Endothelial cell of umbilical vein (primary cell): ENCODE results near the gene CAMSAP3. TPM values are rescaled to one million over a fixed set of nuclear protein-coding genes. Genes with fewer than 3 reads are reported as not detected.

Source experiments
- BruUV-seq: library from RNA; stranded (reverse); fragments of 400-500 nt; replicated peaks from 2 replicates; lab custom pipeline; 2021; lab: Mats Ljungman, UMichigan
- CTCF ChIA-PET: fragments of 300-600, 350-600 bp; sonication (Branson Sonifier 250); formaldehyde crosslinking; loops from one replicate; lab custom pipeline; 2021; ENCODE audit warnings: antibody characterized with exemption, inconsistent platforms; lab: Charles Lee
- POLR2A ChIA-PET: fragments of 300-600, 350-600 bp; sonication (Branson Sonifier 250); formaldehyde crosslinking; loops from one replicate; lab custom pipeline; 2021; ENCODE audit warnings: antibody characterized with exemption, inconsistent platforms; lab: Charles Lee
- DNase-seq: peaks from one replicate; pipeline ENCODE4 v3.0.0-alpha.2; 2011; ENCODE audit warnings: low read depth, low spot score
- FAIRE-seq: peaks from 2 replicates; lab custom pipeline; 2011; peaks lifted over from hg19 to GRCh38; lab: Jason Lieb, UNC
- H2AFZ ChIP-seq: 2 replicates; pipeline ENCODE4 v1.6.0; 2012; ENCODE audit warnings: low read depth, low read length, control low read depth, inconsistent platforms
- H3K27ac ChIP-seq: 2 replicates; pipeline ENCODE4 v1.5.1; 2011; ENCODE audit warnings: low read depth, mild to moderate bottlenecking, control low read depth, low read length, moderate library complexity; ENCODE audit not compliant: insufficient read depth
- H3K27me3 ChIP-seq, 2 experiments: 2 replicates each; pipeline versions ENCODE4 v1.6.0 to v1.6.1; 2011; ENCODE audit warnings: low read length in 2 of 2, mixed read lengths in 1 of 2; ENCODE audit not compliant: control insufficient read depth in 2 of 2, insufficient read depth in 2 of 2
- H3K36me3 ChIP-seq, 2 experiments: 2 replicates in 1 of 2; 3 replicates in 1 of 2; pipeline ENCODE4 v1.5.1; 2011; ENCODE audit warnings: low read length in 2 of 2, mild to moderate bottlenecking in 1 of 2, moderate library complexity in 1 of 2; ENCODE audit not compliant: control insufficient read depth in 2 of 2, insufficient read depth in 2 of 2; ENCODE audit errors: extremely low read depth in 1 of 2
- H3K4me1 ChIP-seq: 3 replicates; pipeline ENCODE4 v1.5.1; 2011; ENCODE audit warnings: mild to moderate bottlenecking, low read length; ENCODE audit not compliant: control insufficient read depth, insufficient read depth; ENCODE audit errors: extremely low read depth
- H3K4me2 ChIP-seq: 2 replicates; pipeline ENCODE4 v1.6.1; 2011; ENCODE audit warnings: low read length, control low read depth, mixed read lengths; ENCODE audit not compliant: insufficient read depth
- H3K4me3 ChIP-seq, 3 experiments: fragments of 200-600 bp in 1 of 3; sonication (generic), shearing (Covaris generic) in 1 of 3; replicated peaks in 1 of 3; 2 replicates each; pipeline ENCODE4 v1.5.1; 2011 to 2016; ENCODE audit warnings: control low read depth in 3 of 3, low read length in 3 of 3, mild to moderate bottlenecking in 2 of 3, inconsistent platforms in 1 of 3, low read depth in 1 of 3, moderate library complexity in 1 of 3; ENCODE audit not compliant: insufficient read depth in 1 of 3
- H3K79me2 ChIP-seq: 2 replicates; pipeline ENCODE4 v1.6.0; 2012; ENCODE audit warnings: low read length, inconsistent platforms; ENCODE audit not compliant: control insufficient read depth, insufficient read depth
- H3K9ac ChIP-seq: replicated peaks from 2 replicates; pipeline ENCODE3; 2011; ENCODE audit warnings: low read length, control low read depth; ENCODE audit not compliant: insufficient read depth; ENCODE audit errors: extremely low read depth
- H3K9me1 ChIP-seq: replicated peaks from 3 replicates; pipeline ENCODE4 v1.6.0; 2011; ENCODE audit warnings: mild to moderate bottlenecking, low read length; ENCODE audit not compliant: control insufficient read depth, insufficient read depth; ENCODE audit errors: extremely low read depth
- H3K9me3 ChIP-seq: replicated peaks from 2 replicates; pipeline ENCODE4 v1.5.1; 2012; ENCODE audit warnings: low read length, inconsistent platforms; ENCODE audit not compliant: control insufficient read depth, insufficient read depth
- H4K20me1 ChIP-seq: replicated peaks from 2 replicates; pipeline ENCODE3; 2011; ENCODE audit warnings: mild to moderate bottlenecking, low read length; ENCODE audit not compliant: control insufficient read depth, insufficient read depth; ENCODE audit errors: extremely low read depth
- EZH2 ChIP-seq: IDR thresholded peaks from 2 replicates; pipeline ENCODE4 v1.6.1; 2012; ENCODE audit warnings: borderline replicate concordance, low read depth, mild to moderate bottlenecking, moderate library complexity, low read length, inconsistent platforms; ENCODE audit not compliant: severe bottlenecking
- FOS ChIP-seq: IDR thresholded peaks from 2 replicates; pipeline ENCODE4 v1.6.1; 2011; ENCODE audit warnings: mild to moderate bottlenecking, low read length, moderate library complexity, borderline replicate concordance; ENCODE audit not compliant: insufficient read depth
- GATA2 ChIP-seq: IDR thresholded peaks from 2 replicates; pipeline ENCODE4 v1.7.0; 2011; ENCODE audit warnings: low read depth, mild to moderate bottlenecking, moderate library complexity, mixed read lengths, low read length; ENCODE audit not compliant: insufficient read length, insufficient read depth
- JUN ChIP-seq: IDR thresholded peaks from 2 replicates; pipeline ENCODE4 v1.6.1; 2011; ENCODE audit warnings: borderline replicate concordance, low read depth; ENCODE audit not compliant: insufficient read length, insufficient read depth
- MYC ChIP-seq: IDR thresholded peaks from one replicate; pipeline ENCODE4 v1.6.1; 2011; ENCODE audit warnings: mild to moderate bottlenecking, low read depth, low read length
- POLR2A ChIP-seq: IDR thresholded peaks from 2 replicates; pipeline ENCODE4 v1.6.1; 2012; ENCODE audit warnings: low read depth, mild to moderate bottlenecking, control low read depth, low read length
- POLR2AphosphoS5 ChIP-seq: IDR thresholded peaks from 2 replicates; pipeline ENCODE4 v1.6.1; 2012; ENCODE audit warnings: low read depth, mild to moderate bottlenecking, control low read depth, low read length, moderate library complexity; ENCODE audit not compliant: insufficient read depth
- dilution Hi-C: fragments of 300-500 bp; cut with MboI; formaldehyde crosslinking; loops from one replicate; pipeline ENCODE4 v1.15.0; 2019; ENCODE audit warnings: low sequenced_read_pairs; ENCODE audit not compliant: extremely low pct_ligation_motif_present
- intact Hi-C: fragments of 100-400 bp; cut with micrococcal nuclease; formaldehyde crosslinking; loops from one replicate; pipeline ENCODE4 v1.10.0; 2022
- polyA plus RNA-seq, 4 experiments: library from polyadenylated mRNA; depleted of rRNA in 3 of 4; stranded (reverse) in 3 of 4; unstranded in 1 of 4; fragments of >200 nt; gene quantifications; 2 replicates each; pipeline versions ENCODE4 v1.2.1 to v1.2.3, GENCODE V29; 2011 to 2012; ENCODE audit warnings: missing spikeins in 1 of 4
- total RNA-seq: library from RNA; stranded (reverse); gene quantifications from 2 replicates; pipeline ENCODE4 v1.2.3, GENCODE V29; 2021
- TF ChIP-seq, protein P1 (sequence below): IDR thresholded peaks from 2 replicates; pipeline ENCODE4 v1.6.1; 2011; ENCODE audit not compliant: insufficient read depth, insufficient read length
- TF ChIP-seq, protein P2 (sequence below), 2 donors: IDR thresholded peaks; 1 replicate in 1 of 2; 2 replicates in 1 of 2; pipeline ENCODE4 v1.5.1; 2011; ENCODE audit warnings: low read length in 2 of 2, mild to moderate bottlenecking in 2 of 2, moderate library complexity in 2 of 2, control low read depth in 1 of 2, inconsistent platforms in 1 of 2, low read depth in 1 of 2; ENCODE audit not compliant: insufficient read depth in 1 of 2; ENCODE audit errors: extremely low read depth in 1 of 2

Gene CAMSAP3
- total and polyA plus RNA-seq, 2 donors (not counting 3 experiments of a cell fraction or from before 2014, with no cell fraction given) = 0.11 to 0.22 TPM

DNA sequence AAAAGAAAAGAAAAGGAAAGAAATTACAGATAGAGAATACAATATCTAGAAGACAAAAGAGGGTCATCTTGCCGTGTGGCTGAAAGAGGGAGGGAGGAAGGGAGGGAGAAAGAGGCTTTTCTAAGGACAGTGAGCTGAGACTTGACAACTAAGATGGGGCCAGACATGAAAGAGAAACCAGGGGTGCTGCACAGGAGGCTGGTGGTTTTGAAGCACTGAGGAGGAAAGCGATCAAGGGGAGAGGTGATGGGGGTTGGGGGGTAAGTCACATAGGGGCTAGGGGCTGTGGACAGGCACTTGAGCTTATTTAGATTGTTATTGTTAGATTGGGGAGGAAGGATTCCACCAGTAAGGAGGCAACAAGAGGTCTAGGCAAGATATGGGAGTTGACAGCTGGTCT is 42.9 kb upstream of the CAMSAP3 start:
- Histone ChIP-seq H3K27ac (no peak overlapping the region), H2AFZ (no peak overlapping the region), H3K9me1 (no peaks in the 10 kb centered on the region), H3K4me3 (no peak overlapping the region), H3K79me2 (no peaks in the 10 kb centered on the region), H3K27me3 (no peaks in the 10 kb centered on the region), H3K9me3 (no peaks in the 10 kb centered on the region), H3K36me3 (peaks cover 3 to 37% of the 10 kb centered on the region in 2 experiments), H3K9ac (no peak overlapping the region), H4K20me1 (no peaks in the 10 kb centered on the region), H3K4me1 (no peaks in the 10 kb centered on the region), H3K4me2 (no peak overlapping the region)
- FAIRE-seq (no peak), DNase-seq (no peak)
- dilution Hi-C loops (no loop called here), intact Hi-C loops (no loop called here)
- TF ChIP-seq MYC (no peak), EZH2 (no peak), JUN (no peak), FOS (no peak), POLR2A (no peak), GATA2 (no peak), POLR2AphosphoS5 (no peak)
- TF ChIP-seq, protein P1, sequence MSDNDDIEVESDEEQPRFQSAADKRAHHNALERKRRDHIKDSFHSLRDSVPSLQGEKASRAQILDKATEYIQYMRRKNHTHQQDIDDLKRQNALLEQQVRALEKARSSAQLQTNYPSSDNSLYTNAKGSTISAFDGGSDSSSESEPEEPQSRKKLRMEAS = no peak
- TF ChIP-seq, protein P2, sequence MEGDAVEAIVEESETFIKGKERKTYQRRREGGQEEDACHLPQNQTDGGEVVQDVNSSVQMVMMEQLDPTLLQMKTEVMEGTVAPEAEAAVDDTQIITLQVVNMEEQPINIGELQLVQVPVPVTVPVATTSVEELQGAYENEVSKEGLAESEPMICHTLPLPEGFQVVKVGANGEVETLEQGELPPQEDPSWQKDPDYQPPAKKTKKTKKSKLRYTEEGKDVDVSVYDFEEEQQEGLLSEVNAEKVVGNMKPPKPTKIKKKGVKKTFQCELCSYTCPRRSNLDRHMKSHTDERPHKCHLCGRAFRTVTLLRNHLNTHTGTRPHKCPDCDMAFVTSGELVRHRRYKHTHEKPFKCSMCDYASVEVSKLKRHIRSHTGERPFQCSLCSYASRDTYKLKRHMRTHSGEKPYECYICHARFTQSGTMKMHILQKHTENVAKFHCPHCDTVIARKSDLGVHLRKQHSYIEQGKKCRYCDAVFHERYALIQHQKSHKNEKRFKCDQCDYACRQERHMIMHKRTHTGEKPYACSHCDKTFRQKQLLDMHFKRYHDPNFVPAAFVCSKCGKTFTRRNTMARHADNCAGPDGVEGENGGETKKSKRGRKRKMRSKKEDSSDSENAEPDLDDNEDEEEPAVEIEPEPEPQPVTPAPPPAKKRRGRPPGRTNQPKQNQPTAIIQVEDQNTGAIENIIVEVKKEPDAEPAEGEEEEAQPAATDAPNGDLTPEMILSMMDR (IDR thresholded peaks at IDR 0.05; ENCODE audit: extremely low read depth in 1 of 2, insufficient read depth in 1 of 2, low read depth in 1 of 2, low read length in 2 of 2) = no peak
- CTCF ChIA-PET = interaction anchor here (1.5 kb wide), 1 partner anchor 16 kb away, joined by 7 read pairs; no protein-coding TSS in a partner anchor
- POLR2A ChIA-PET = no interaction called here
- BruUV-seq = no TSS peak
